HG03064 (cell line): ENCODE measurements around the gene FAM20C.

ENCODE experiments used
- ATAC-seq: cut with Tn5 transposase; IDR thresholded peaks from one replicate; pipeline ENCODE4 v1.9.1; 2021; ENCODE audit warnings: low read depth; ENCODE audit not compliant: unreplicated experiment

FAM20C gene

GRCh38 chr7:299169-299568, 106.8 kb downstream of the FAM20C start:
- ATAC-seq, result no peak

- ATAC-seq, result no peak
Observed at GRCh38 chr7:299628-300027, 107.3 kb downstream of the FAM20C start.

- no peak for ATAC-seq
Observed at GRCh38 chr7:300048-300447, 107.7 kb downstream of the FAM20C start.

GRCh38 chr7:300546-301290, 108.3 kb downstream of the FAM20C start:
- no peak for ATAC-seq

GRCh38 chr7:301291-302053, 109.1 kb downstream of the FAM20C start:
- no peak for ATAC-seq

GRCh38 chr7:302054-302992, 110.0 kb downstream of the FAM20C start:
- no peak for ATAC-seq

GRCh38 chr7:303425-303824, 111.1 kb downstream of the FAM20C start:
- no peak for ATAC-seq

GRCh38 chr7:303884-304573, 111.7 kb downstream of the FAM20C start:
- ATAC-seq, result no peak

GRCh38 chr7:304574-305409, 112.4 kb downstream of the FAM20C start:
- ATAC-seq, result no peak

- ATAC-seq, result no peak
Observed at GRCh38 chr7:305410-306151, 113.2 kb downstream of the FAM20C start.

GRCh38 chr7:307970-308369, 115.6 kb downstream of the FAM20C start:
- no peak for ATAC-seq

GRCh38 chr7:309586-310228, 117.3 kb downstream of the FAM20C start:
- ATAC-seq, result no peak
